GM11168 (cell line): ENCODE data around the gene DNAJC17.

Experiments used
- in situ Hi-C: fragments of 300-500 bp; cut with MboI; formaldehyde crosslinking; loops from one replicate; pipeline ENCODE4 v1.12.0; 2022; ENCODE audit warnings: low sequenced_read_pairs; ENCODE audit not compliant: unreplicated experiment

DNAJC17 gene

DNA sequence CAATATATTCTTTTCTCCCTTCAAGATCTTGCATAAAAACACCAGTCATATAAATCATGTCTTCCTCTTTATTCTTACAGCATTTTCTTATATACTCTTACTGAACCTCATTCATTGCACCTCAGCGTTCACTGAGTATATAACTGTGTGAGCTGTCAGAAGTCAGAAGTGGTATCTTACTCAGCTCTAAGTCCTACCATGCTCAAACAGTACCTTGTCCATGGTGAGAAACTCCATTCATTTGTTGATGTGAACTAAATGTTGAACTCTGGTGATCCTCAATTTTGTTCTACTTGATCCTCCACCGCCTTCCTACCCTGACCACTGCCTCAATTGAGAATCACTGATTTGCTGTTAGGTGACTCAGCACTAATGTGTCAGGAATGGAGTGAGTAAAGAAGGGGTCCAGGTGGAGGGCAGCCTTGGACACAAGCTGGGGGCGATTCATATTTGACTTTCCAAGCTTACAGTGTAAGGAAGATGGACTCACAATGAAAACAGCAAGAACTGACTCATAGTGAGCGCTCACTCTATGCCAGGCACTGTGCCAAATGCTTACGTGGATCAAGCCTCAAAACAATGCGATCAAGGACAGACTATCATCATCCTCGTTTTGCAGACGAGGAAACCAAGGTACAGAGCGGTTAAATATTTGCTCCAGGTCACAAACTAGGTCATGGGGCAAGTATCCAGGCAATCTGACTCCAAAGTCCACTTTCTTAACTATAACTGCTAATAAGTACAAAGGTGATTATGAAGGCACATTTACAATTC is 13.9 kb downstream of the DNAJC17 start:
- in situ Hi-C loops = no loop called here

DNA sequence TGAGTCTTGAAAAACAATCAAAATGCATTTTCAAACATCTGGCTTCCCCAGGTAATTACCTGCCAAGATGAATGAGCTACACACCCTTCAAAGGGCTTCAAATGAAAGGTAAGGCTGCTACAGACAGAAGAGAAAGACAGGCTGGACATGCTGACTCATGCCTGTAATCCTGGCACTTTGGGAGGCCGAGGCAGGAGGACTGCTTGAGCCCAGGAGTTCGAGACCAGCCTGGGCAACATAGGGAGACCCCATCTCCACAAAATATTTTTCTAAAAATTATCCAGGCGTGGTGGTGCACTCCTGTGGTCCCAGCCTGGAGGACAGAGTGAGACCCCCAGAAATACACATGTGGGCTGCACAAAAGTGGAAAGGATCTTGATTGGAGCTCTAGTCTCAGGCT is 14.9 kb downstream of the DNAJC17 start:
- in situ Hi-C loops = no loop called here

DNA sequence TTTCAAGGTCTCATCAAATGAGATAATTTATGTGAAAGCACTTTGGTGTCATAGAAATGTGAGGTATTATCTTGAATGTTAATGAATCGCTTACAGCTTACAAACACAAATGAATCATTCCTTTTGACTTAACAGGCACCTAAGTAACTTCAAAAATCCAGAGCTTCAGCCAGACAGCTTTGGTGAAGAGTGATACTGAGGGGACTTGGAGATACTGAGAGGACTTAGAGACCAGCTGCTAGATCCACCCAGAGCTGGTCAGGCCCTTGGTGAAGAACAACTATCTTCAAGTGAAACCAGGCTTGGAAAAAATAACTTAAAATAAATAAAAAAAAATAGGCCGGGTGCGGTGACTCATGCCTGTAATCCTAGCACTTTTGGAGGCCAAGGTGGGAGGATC is 16.6 kb downstream of the DNAJC17 start:
- in situ Hi-C loops = no loop called here

DNA sequence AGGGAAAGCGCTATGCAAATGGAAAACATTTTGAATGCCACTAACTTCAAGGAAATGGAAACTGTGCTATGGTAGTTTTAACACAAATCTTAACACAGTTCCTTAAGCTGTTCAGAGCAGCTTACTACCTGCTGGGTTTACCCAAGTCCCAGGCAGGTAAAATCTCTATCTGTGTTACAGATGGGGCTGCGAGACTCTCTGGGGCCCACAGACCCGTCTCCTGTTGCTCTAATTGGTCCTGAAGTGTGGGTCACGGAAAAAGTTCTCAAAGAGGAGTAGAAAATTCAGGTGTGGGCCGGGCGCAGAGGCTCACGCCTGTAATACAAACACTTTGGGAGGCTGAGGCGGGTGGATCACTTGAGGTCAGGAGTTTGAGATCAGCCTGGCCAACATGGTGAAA is 17.3 kb downstream of the DNAJC17 start:
- in situ Hi-C loops = loop anchor here (5.0 kb wide), 1 partner anchor 88 kb away; no protein-coding TSS in a partner anchor

DNA sequence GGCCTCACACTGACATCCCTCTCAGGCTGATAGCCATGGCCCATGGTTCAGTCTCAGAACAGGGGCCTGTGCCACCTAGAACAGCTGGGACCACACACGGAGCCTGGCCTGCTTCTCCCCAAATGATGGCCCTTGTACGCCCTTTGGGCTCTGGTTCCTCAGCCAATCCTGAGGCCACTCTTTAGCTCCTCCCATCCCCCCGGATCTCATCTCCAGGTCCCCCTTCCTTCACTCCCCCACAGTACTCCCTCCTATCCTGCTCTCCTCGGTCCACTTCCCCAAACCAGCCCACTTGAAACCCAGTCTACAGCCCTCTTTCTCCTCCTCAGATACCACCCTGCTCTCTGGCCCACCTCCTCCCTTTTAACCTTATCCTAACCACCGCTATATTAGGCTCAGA is 18.2 kb downstream of the DNAJC17 start:
- in situ Hi-C loops = loop anchor here (5.0 kb wide), 1 partner anchor 87 kb away; no protein-coding TSS in a partner anchor

GRCh38 chr15:40787991-40788390 is 19.3 kb downstream of the DNAJC17 start:
- in situ Hi-C loops = loop anchor here (5.0 kb wide), 1 partner anchor 86 kb away; no protein-coding TSS in a partner anchor

DNA sequence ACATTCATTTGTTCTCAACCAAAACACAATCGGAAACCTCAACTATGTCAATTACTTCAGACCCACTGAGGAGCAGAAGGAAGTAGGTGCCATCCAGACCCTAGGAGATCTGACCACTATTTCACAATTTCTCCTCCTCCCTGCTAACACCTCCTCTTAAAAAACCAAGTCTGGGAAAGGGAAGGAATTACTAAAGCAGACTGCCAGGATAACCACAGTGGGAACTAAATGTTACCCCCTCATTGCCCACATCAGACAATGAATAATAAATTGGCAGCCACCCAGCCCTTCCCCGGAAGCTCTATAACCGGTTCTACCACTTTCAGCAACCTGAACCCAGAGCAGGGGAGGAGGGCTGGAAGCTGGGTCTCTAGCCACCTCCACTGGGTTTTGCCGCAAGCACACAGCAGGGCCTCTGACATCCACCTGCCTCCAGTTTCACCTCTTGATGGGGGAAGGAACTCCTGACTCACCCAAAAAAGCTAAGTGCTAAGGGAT is 19.9 kb downstream of the DNAJC17 start:
- in situ Hi-C loops = loop anchor here (5.0 kb wide), 1 partner anchor 85 kb away; no protein-coding TSS in a partner anchor

DNA sequence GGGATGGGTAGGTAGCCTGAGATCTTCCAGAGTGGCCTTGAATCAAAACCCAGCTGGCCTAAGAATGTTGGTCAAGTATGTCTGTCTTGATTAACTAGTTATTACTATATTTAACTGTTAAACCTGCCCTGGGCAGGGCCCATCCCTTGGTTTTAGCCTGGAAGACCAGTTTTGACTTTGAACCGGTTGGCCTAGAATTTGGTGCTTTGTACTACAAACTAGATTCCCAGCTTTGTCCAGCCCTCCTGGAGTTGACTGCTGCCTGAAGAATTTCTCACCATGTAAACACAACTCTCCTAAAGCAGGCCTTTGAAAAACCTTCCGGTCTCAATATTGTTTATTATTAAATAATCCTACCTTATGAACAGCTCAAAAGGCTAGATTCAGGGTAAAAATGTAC is 21.5 kb downstream of the DNAJC17 start:
- in situ Hi-C loops = loop anchor here (5.0 kb wide), 1 partner anchor 84 kb away; no protein-coding TSS in a partner anchor

DNA sequence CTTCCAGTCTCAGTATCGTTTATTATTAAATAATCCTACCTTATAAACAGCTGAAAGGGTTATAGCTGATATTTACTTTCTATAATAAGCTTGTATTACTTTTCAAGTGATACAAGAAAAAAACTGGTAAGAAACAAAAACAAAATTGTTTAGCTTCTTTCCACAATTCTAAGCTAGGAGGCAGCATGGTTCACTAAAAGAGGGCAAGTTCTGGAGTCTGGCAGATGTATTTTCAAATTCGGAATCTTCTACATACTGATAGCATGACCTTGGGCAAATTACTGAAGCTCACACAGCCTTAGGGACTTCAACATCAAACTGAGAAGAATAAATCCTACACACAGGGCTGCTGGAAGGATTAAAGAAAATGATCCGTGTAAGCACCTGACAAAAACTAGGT is 22.1 kb downstream of the DNAJC17 start:
- in situ Hi-C loops = loop anchor here (5.0 kb wide), 1 partner anchor 83 kb away; no protein-coding TSS in a partner anchor

GRCh38 chr15:40782609-40783227 is 24.6 kb downstream of the DNAJC17 start:
- in situ Hi-C loops = no loop called here

- in situ Hi-C loops = no loop called here
Observed at GRCh38 chr15:40776537-40777141, 30.6 kb downstream of the DNAJC17 start.

DNA sequence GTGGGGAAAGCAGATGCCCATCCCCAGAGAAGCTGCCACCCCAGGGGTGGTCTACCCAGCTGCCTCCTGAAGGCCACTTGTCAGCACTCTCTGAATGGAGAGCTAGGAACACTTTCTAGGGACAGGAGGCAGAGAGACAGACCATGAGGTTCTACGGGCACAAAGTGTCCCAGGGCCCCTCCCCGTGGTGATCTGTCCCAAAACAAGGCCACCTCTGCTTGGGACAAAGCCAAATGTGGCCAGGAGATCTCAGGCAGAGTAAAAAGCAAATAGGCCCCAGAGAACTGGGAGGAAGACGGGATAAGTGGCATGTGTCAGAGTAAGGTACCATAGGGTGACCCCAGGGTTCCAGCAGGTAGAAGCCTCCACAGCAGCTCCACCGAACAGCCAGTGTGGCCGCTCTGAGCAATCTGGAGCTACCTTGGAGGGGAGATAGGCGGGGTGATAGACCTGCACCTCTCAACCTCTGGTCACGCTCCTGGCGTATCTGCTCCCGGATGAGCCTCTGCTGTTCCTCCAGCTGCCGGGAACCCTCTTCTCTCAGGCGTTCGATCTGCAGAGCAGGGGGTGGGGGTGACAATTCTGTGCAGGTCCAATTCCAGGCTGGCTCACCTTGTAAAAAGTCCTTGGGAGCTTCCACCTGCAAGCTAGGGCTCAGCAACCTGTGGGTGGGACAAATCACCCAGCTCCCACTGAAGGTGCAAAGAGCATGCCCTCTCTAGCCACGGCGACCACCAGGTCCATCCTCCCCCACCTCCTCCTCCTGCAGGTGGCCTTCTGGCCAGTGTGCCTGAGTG is 31.3 kb downstream of the DNAJC17 start:
- in situ Hi-C loops = no loop called here

DNA sequence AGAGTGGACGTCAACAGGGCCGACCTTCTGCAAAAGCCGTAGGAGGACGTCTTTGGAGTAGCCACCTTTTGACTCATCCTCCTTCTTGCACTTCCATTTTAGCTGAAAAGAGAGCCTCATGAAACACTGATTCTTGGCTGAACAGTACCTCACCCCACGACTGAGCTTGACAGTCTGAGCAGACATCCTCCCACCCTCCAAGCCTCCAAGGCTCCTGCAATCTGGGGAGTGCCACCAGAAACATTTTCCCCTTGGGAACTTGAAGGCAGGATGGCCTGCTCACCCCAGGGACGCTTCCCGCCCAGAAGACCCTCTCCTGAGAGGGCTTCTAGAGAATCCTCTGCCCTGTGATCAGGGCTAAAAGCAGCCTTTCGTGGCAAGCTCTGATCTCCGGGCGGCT is 32.3 kb downstream of the DNAJC17 start:
- in situ Hi-C loops = no loop called here

DNA sequence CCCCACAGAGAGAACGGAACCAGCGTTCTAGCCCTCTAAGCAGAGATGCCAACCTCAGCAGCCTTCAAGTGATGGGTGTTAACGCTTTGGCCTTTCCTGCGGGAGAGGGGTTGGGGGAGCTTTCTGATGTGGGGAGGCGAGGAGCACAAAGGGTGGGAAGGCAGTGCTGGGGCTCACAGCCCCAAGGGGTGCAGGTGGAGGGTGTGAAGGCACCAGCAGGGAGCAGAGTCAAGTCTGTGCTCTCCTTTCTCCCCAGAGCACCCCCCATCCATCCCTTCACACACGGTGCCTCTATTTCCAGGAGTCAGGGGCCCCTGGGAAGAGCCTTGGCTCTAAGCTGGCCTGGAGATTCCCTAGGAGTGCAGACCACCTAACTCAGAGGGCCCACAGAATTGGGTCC is 33.4 kb downstream of the DNAJC17 start:
- in situ Hi-C loops = loop anchor here (25.0 kb wide), 1 partner anchor 437 kb away; the partner anchor contains the start of gene CCDC9B

DNA sequence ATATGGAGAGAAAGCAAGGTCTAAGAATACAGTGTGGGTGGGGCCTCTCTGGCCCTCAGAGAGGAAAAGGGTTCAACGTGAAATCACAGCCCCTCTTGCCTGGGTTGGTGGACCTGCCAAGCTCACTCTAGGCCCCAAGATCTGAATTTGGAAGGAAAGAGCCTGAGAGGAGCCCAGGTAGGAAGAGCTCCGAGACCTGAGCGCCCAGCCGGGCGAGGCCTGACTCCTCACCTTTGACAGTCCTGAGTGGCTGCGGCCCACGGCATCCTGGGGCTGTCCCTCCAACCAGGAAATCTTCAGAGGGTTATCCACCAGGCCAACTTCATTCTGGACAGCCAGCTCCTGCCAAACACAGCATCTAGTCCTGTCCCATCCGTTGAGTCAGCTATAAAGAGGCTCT is 33.8 kb downstream of the DNAJC17 start:
- in situ Hi-C loops = loop anchor here (25.0 kb wide), 1 partner anchor 436 kb away; the partner anchor contains the start of gene CCDC9B

DNA sequence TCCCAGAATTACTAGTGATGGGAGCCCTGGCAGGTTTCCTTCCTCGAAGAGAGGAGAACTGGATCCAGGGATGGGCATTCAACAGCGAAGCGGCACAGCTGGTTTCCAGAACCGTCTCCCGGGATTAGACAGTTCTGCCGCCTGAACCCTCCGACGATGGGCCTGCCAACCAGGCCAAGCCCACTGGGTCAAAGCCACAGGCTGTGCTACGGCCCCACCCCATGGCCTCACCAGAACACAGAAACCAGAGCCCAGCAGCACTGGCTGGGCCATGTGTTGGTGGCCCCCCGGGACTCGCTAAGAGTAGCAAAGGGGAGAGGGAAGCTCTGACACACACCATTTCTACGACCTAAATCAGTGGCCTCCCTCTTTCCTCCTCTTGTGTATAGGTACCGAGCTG is 35.3 kb downstream of the DNAJC17 start:
- in situ Hi-C loops = loop anchor here (25.0 kb wide), 1 partner anchor 435 kb away; the partner anchor contains the start of gene CCDC9B

- in situ Hi-C loops = loop anchor here (25.0 kb wide), 1 partner anchor 434 kb away; the partner anchor contains the start of gene CCDC9B
Observed at GRCh38 chr15:40771242-40771641, 36.0 kb downstream of the DNAJC17 start.

GRCh38 chr15:40770147-40770721 is 37.0 kb downstream of the DNAJC17 start:
- in situ Hi-C loops = loop anchor here (25.0 kb wide), 1 partner anchor 433 kb away; the partner anchor contains the start of gene CCDC9B
